NB4 (cell line): ENCODE results near the gene STMND1.

Experiments used
- DNase-seq: peaks from one replicate; pipeline ENCODE4 v3.0.0; 2010; ENCODE audit warnings: low read depth
- H3K4me3 ChIP-seq: one replicate; pipeline ENCODE4 v1.5.1; 2011; ENCODE audit warnings: mild to moderate bottlenecking, low read depth, low read length, moderate library complexity
- CTCF ChIP-seq: IDR thresholded peaks from one replicate; pipeline ENCODE4 v1.5.1; 2012; ENCODE audit warnings: low read depth, low read length
- MYC ChIP-seq: IDR thresholded peaks from 2 replicates; pipeline ENCODE4 v1.6.1; 2011; ENCODE audit warnings: low read depth, low read length
- POLR2A ChIP-seq: IDR thresholded peaks from 2 replicates; pipeline ENCODE4 v1.6.1; 2011; ENCODE audit warnings: mild to moderate bottlenecking; ENCODE audit not compliant: insufficient read length; ENCODE audit errors: extremely low read depth
- TF ChIP-seq, protein P1 (sequence below): IDR thresholded peaks from 2 replicates; pipeline ENCODE4 v1.6.1; 2011; ENCODE audit warnings: low read depth, low read length

The STMND1 gene

GRCh38 chr6:17172836-17173470, 71.1 kb downstream of the STMND1 start:
- no peak for DNase-seq
- no peak overlapping the region for H3K4me3 ChIP-seq
- TF ChIP-seq MYC (no peak), CTCF (no peak), POLR2A (no peak)
- TF ChIP-seq, protein P1, sequence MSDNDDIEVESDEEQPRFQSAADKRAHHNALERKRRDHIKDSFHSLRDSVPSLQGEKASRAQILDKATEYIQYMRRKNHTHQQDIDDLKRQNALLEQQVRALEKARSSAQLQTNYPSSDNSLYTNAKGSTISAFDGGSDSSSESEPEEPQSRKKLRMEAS: no peak

DNA sequence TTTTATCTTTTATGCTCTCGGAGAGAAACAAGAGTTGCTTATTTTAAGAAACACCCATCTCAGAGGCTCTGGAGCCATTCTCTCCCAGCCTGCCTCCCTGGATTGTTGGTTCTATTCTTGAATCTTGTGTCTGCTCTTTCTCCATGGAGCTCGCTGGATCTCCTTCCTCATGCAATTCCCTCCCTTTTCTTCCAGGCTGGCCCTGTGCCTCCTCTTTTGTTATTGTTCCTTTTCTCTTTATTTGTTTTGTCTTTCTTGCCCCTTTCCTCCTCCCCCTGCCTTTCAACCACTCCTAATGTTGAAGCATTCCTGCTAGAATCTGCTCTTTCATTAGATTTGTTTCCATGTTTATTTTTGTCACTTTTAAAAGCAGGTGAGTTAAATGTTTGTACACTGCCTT, 76.5 kb downstream of the STMND1 start:
- TF ChIP-seq, protein P1: no peak
- TF ChIP-seq CTCF (no peak), MYC (no peak), POLR2A (no peak)
- H3K4me3 ChIP-seq: no peak overlapping the region
- no peak for DNase-seq

- DNase-seq: no peak
- no peak for TF ChIP-seq POLR2A
- TF ChIP-seq, protein P1: no peak
- TF ChIP-seq MYC: no peak
- TF ChIP-seq CTCF: no peak
These were observed 77.1 kb downstream of the STMND1 start for GRCh38 chr6:17178754-17179529.

DNA sequence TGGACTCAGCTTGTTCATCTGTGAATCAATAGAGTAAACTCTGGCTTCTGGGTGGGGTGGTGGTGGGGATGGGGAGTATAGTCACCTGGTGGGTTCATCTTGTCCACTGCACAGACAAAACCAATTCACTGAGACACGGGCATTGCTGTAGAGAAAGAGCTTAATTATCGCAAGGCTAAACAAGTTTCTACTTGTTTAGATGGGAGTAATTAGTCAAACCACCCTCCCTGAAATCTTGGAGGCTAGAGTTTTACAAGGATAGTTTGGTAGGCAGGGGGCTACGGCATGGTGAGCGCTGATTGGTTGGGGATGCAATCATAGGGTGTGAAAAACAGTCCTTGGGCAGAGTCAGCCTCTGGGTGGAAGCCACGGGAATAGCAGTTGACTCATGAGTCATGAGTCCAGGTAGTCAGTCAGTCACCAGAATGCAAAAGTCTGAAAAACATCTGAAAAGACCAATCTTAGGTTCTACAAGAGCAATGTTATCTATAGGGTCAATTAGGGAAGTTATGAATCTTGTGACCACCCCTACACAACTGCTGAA, 77.8 kb downstream of the STMND1 start:
- H3K4me3 ChIP-seq: no peak overlapping the region
- no peak for TF ChIP-seq MYC
- TF ChIP-seq, protein P1: no peak
- TF ChIP-seq POLR2A: no peak
- no peak for TF ChIP-seq CTCF
- DNase-seq: no peak

More at GRCh38 chr6:17178754-17179529, 77.1 kb downstream of the STMND1 start:
- H3K4me3 ChIP-seq: no peak overlapping the region
